Tibial artery (tissue), 4 donors: ENCODE results near the gene IFNA17.
A peak's percentile ranks its signal among the peaks of the same experiment; 100 is the strongest.
"Not testable (repeated sequence)": the region's sequence is repeated elsewhere in the genome, so short reads cannot be mapped to it uniquely, and the experiment has no call there.

Experiments used
- DNase-seq, 2 donors: peaks; one replicate each; pipeline ENCODE4 v3.0.0-alpha.2; 2019
- H3K27ac ChIP-seq, 2 donors: fragments of 200-600 bp; sonication (generic) in 1 of 2; 1 replicate in 1 of 2; 2 replicates in 1 of 2; pipeline ENCODE4 v1.5.1; 2018 to 2019; ENCODE audit warnings: mild to moderate bottlenecking in 1 of 2
- H3K27me3 ChIP-seq, 2 donors: fragments of 200-600 bp; sonication (generic) in 1 of 2; one replicate each; pipeline versions ENCODE4 v1.5.1 to v1.6.0; 2016 to 2019
- H3K36me3 ChIP-seq, 3 donors: fragments of 200-600 bp; sonication (generic) in 2 of 3; one replicate each; pipeline ENCODE4 v1.5.1; 2016 to 2019; ENCODE audit warnings: mild to moderate bottlenecking in 2 of 3
- H3K4me1 ChIP-seq, 4 donors: fragments of 200-600 bp; sonication (generic) in 2 of 4; 1 replicate in 3 of 4; 2 replicates in 1 of 4; pipeline ENCODE4 v1.5.1; 2016 to 2019
- H3K4me3 ChIP-seq, 2 donors: fragments of 200-600 bp; sonication (generic) in 1 of 2; 1 replicate in 1 of 2; 2 replicates in 1 of 2; pipeline ENCODE4 v1.5.1; 2018 to 2019; ENCODE audit warnings: mild to moderate bottlenecking in 2 of 2
- H3K9me3 ChIP-seq, 3 donors: fragments of 200-600 bp; sonication (generic) in 1 of 3; one replicate each; pipeline ENCODE4 v1.5.1; 2016 to 2019
- intact Hi-C: fragments of 100-400 bp; cut with DNase I; formaldehyde crosslinking; loops from one replicate; pipeline ENCODE4 v1.15.0; 2023; ENCODE audit warnings: low total_unique reads
- TF ChIP-seq, protein P1 (sequence below), 2 experiments: fragments of 200-600 bp in 1 of 2; fragments of 450-650 bp in 1 of 2; IDR thresholded peaks; one replicate each; pipeline ENCODE4 v1.5.1; 2017 to 2019; ENCODE audit warnings: antibody characterized with exemption in 2 of 2, mild to moderate bottlenecking in 1 of 2, moderate library complexity in 1 of 2

IFNA17 gene

DNA sequence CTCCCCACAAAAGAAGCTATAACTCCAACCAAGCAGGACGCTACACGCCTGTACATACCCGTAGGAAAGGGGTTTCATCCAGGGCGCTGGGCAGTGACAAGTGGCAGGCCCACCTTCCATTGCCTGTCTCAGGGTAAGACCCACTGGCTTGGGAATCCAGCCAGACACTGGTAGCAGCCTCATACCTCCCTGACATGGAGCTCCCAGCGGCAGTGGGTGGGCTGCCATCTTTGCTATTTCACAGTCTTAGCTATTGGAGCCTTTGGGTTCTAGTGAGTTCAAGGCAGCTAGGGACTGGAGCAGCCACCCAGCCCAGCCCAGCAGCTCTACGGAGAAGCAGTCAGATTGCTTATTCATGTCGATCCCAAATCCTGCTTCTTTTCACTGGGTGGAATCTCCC lies 17.7 kb downstream of the IFNA17 start:
- no peak for DNase-seq
- H3K27me3 ChIP-seq = no peaks in the 10 kb centered on the region
- no peaks in the 10 kb centered on the region for H3K9me3 ChIP-seq
- H3K4me1 ChIP-seq = no peaks in the 10 kb centered on the region
- H3K4me3 ChIP-seq = no peak overlapping the region
- H3K36me3 ChIP-seq = no peaks in the 10 kb centered on the region
- intact Hi-C loops = no loop called here
- TF ChIP-seq, protein P1, sequence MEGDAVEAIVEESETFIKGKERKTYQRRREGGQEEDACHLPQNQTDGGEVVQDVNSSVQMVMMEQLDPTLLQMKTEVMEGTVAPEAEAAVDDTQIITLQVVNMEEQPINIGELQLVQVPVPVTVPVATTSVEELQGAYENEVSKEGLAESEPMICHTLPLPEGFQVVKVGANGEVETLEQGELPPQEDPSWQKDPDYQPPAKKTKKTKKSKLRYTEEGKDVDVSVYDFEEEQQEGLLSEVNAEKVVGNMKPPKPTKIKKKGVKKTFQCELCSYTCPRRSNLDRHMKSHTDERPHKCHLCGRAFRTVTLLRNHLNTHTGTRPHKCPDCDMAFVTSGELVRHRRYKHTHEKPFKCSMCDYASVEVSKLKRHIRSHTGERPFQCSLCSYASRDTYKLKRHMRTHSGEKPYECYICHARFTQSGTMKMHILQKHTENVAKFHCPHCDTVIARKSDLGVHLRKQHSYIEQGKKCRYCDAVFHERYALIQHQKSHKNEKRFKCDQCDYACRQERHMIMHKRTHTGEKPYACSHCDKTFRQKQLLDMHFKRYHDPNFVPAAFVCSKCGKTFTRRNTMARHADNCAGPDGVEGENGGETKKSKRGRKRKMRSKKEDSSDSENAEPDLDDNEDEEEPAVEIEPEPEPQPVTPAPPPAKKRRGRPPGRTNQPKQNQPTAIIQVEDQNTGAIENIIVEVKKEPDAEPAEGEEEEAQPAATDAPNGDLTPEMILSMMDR (IDR thresholded peaks at IDR 0.05) = no peak
- no peak overlapping the region for H3K27ac ChIP-seq

DNA sequence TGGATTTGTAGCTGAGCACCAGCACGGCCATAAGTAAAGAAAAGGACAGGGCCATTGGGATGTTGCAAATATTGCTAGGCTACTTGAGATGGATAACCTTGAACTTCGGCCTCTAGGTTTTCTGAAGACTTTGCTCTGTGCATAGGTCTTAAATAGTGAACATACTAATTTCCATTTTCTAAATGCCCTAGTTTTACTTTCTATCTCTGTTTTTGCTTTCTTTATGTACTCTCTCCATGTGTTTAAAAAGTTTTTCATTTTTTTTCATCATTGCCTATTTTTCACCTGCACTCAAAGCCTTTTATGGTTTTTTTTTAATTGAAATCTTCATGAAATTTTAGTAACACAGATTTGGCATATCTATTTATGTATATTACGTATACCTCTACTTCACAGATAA lies 21.0 kb downstream of the IFNA17 start, which contains the start of gene IFNA10:
TSS of gene IFNA10 (minus strand) at position 101 of the 400 bp plus-strand sequence. CDS start at position 55, 46 bp downstream.
- intact Hi-C loops, H3K36me3 ChIP-seq, H3K27ac ChIP-seq, H3K9me3 ChIP-seq, H3K27me3 ChIP-seq, H3K4me3 ChIP-seq, DNase-seq, H3K4me1 ChIP-seq: not testable (repeated sequence)

DNA sequence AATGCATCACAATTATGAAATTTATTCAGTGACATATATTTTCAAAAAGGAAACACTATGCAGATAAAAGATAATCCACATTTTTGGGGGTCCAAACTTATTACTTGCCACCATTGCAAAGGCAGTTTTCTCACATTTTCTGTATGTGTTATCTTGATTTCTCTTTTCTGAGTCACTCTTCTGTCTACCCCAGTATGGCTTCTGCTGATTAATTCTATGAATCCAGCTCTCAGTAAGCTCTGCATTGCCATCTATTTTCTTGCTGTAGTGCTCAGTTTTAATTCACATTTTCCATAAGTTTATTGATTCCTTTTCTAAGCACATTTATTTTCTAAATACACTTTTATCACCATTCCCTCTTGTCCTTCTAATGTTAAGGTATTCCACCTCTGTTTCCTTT lies 22.8 kb downstream of the IFNA17 start:
- intact Hi-C loops = no loop called here
- Histone ChIP-seq H3K27me3 (no peaks in the 10 kb centered on the region), H3K27ac (no peak overlapping the region), H3K4me3 (no peak overlapping the region), H3K4me1 (no peaks in the 10 kb centered on the region), H3K9me3 (no peaks in the 10 kb centered on the region), H3K36me3 (no peaks in the 10 kb centered on the region)
- no peak for DNase-seq
- TF ChIP-seq, protein P1 (IDR thresholded peaks at IDR 0.05) = no peak

DNA sequence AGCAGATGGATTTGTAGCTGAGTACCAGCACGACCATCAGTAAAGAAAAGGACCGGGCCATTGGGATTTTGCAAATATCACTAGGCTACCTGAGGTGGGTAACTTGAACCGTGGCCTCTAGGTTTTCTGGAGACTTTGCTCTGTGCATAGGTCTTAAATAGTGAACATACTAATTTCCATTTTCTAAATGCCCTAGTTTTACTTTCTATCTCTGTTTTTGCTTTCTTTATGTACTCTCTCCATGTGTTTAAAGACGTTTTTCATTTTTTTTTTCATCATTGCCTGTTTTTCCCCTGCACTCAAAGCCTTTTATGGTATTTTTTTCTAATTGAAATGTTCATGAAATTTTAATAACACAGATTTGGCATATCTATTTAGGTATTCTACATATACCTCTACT lies 25.9 kb downstream of the IFNA17 start, which contains the start of gene IFNA7:
TSS of gene IFNA7 (minus strand) at position 101 of the 400 bp plus-strand sequence. CDS start at position 61, 40 bp downstream.
- H3K27ac ChIP-seq, intact Hi-C loops, H3K27me3 ChIP-seq, H3K4me1 ChIP-seq, H3K4me3 ChIP-seq, H3K36me3 ChIP-seq, H3K9me3 ChIP-seq, DNase-seq: not testable (repeated sequence)

DNA sequence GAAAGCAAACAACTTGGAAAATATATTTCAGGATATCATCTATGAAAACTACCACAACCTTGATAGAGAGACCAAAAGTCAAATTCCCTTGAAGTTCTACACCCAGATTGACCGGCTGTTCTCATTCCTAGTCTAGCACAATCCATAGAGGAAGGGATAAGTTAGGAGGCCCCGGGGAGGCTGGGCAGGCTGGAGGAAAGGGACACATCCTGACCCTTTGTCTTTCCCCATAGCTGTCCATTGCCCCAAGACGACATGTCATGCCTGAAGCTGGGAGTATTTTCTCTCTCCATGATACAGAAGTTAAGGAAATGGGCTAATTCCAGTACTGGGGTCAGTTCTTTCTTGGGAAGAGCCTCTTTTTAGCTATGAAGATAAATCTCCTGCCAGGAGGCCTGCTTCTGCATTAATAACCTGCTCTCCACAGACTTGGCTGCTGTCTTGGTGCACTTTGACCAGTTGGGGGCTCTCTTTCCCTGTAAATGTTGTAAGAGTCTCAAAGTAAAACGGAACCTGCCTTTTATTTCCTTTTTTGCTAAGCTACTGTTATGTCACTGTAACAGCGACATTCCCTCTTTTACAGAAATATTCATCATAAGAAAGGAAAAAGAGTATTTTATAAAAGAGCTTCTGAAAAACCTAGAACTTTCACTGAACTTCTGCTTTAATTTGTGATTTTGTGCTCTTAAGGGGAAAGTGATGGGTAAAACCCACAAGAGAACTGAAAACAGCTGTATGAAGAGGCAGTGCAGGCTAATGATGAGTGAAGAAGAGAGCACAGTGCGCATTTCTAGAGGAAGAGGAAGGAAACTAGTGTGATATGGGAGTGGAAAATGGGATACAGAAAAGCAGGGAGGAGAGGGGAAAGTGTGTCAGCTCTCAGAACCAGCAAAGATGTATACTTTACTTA lies 32.9 kb downstream of the IFNA17 start:
- H3K4me1 ChIP-seq, H3K9me3 ChIP-seq, H3K27ac ChIP-seq, H3K27me3 ChIP-seq, H3K36me3 ChIP-seq, H3K4me3 ChIP-seq, intact Hi-C loops: not testable (repeated sequence)
- TF ChIP-seq, protein P1 (IDR thresholded peaks at IDR 0.05) = peak; percentile 16 to 30
- peak in 1 of 2 donors; percentile 40 for DNase-seq

DNA sequence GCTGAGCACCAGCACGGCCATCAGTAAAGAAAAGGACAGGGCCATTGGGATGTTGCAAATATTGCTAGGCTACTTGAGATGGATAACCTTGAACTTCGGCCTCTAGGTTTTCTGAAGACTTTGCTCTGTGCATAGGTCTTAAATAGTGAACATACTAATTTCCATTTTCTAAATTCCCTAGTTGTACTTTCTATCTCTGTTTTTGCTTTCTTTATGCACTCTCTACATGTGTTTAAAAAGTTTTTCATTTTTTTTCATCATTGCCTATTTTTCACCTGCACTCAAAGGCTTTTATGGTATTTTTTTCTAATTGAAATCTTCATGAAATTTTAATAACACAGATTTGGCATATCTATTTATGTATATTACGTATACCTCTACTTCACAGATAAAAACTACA lies 40.5 kb downstream of the IFNA17 start, which contains the start of gene IFNA4:
TSS of gene IFNA4 (minus strand) at position 101 of the 400 bp plus-strand sequence. CDS start at position 45, 56 bp downstream.
- H3K27me3 ChIP-seq, DNase-seq, H3K9me3 ChIP-seq, H3K4me1 ChIP-seq, intact Hi-C loops, H3K4me3 ChIP-seq, H3K36me3 ChIP-seq, H3K27ac ChIP-seq: not testable (repeated sequence)
